ENCODE data around the gene PCDHGA11.

DNA sequence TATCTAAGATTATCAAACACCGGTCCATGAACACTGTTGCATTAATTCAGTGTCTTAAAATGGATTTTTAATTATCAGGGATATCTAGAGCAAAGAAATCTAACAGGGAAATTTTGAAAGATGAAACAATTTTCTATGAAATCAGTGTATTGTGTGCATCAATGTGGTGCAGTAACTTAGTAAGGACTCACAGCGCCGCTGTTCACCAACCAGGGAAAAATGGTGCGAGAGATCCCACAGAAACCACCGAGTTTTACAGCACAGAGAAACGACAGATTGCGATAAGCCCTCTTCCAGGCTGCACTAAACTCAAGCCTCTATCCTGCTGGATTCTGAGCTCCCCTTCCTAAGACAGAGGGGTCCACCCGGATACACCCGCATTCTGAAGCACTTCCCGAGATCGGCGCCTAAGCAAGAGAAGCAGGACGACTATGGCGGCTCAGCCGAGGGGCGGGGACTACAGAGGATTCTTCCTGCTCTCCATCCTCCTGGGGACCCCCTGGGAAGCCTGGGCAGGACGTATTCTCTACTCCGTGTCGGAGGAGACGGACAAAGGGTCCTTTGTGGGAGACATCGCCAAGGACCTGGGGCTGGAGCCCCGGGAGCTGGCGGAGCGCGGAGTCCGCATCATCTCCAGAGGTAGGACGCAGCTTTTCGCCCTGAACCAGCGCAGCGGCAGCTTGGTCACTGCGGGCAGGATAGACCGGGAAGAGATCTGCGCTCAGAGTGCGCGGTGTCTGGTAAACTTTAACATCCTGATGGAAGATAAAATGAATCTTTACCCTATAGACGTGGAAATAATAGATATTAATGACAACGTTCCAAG lies 38.2 kb upstream of the PCDHGA11 start, which contains the start of gene PCDHGA7:
- no peak for TF ChIP-seq EP300 (IDR thresholded peaks at IDR 0.05)
- TF ChIP-seq POLR2A (IDR thresholded peaks at IDR 0.05) = no peak
- TF ChIP-seq POLR2AphosphoS5 (IDR thresholded peaks at IDR 0.05) = no peak
- TF ChIP-seq, protein P1, sequence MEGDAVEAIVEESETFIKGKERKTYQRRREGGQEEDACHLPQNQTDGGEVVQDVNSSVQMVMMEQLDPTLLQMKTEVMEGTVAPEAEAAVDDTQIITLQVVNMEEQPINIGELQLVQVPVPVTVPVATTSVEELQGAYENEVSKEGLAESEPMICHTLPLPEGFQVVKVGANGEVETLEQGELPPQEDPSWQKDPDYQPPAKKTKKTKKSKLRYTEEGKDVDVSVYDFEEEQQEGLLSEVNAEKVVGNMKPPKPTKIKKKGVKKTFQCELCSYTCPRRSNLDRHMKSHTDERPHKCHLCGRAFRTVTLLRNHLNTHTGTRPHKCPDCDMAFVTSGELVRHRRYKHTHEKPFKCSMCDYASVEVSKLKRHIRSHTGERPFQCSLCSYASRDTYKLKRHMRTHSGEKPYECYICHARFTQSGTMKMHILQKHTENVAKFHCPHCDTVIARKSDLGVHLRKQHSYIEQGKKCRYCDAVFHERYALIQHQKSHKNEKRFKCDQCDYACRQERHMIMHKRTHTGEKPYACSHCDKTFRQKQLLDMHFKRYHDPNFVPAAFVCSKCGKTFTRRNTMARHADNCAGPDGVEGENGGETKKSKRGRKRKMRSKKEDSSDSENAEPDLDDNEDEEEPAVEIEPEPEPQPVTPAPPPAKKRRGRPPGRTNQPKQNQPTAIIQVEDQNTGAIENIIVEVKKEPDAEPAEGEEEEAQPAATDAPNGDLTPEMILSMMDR (IDR thresholded peaks at IDR 0.05) = no peak
